DMS79 (cell line): ENCODE data around the gene EP400.

Source experiments
- DNase-seq: peaks from one replicate; lab custom pipeline; 2025; lab: John Stamatoyannopoulos, UW

Gene EP400

DNA sequence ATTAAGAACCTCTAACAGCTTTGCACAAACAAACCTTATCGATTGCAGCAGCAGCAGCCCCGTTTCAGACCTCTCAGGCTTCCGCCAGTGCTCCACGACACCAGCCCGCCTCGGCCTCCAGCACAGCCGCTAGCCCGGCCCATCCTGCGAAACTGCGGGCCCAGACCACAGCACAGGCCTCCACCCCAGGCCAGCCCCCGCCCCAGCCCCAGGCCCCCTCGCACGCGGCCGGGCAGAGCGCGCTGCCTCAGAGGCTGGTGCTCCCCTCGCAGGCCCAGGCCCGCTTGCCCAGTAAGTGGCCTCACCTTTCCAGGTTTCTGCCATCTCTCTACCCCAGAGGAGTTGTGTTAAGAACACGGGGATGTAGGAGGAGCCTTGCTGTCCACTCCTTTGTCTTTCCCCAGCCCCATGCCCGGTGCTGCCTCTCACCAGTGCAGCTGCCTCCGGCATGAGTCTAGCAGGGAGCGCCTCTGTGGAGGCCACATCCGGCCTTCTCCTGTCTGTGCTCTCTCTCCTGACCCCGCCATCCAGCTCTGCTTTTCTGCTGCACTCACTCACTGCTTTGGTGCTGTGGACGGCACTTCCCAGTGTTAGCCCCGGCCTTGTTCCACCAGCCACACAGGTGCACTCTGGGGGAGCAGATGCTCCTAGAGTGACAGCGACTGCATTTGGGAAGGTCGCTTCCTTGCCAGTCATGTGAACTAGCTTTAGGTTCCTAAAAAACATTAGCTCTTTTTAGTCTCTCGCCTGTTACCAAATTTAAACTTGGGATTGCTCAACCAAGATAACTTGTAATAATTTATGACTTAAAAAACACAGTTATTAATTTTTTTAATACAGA lies 71.5 kb downstream of the EP400 start:
- no peak for DNase-seq

DNA sequence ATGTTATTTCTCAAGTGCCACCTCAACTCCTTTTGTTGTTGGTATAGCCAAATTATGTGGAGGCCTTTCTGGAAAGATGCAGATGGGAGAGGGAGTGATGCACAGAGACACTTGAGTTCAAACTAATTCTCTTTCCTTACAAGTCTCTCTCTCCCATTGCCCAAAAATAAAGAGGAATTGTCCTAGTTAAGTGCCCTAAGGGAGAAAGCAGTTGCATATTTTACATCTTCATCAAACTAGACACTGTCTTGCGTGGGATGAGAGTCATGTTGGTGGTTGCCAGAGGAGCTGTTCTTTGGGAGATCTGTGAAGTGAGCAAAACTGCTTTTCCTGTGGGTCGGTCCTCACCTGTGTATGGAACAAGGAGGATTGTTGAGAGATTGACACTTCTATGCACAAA lies 72.2 kb downstream of the EP400 start:
- no peak for DNase-seq

DNA sequence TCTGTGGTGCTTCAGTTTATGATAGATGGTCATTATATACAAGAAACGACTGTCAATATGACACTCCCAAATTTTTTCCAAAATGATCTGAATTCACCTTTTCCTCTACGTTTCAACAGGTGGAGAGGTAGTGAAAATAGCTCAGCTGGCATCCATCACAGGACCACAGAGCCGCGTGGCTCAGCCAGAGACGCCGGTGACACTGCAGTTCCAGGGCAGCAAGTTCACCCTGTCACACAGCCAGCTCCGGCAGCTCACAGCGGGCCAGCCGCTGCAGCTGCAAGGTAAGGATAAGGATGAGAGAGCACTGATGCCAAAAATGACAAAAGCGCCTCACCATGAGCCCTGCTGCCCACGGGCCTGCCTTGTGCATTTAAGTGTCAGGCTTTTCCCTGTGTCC lies 73.9 kb downstream of the EP400 start:
- no peak for DNase-seq

DNA sequence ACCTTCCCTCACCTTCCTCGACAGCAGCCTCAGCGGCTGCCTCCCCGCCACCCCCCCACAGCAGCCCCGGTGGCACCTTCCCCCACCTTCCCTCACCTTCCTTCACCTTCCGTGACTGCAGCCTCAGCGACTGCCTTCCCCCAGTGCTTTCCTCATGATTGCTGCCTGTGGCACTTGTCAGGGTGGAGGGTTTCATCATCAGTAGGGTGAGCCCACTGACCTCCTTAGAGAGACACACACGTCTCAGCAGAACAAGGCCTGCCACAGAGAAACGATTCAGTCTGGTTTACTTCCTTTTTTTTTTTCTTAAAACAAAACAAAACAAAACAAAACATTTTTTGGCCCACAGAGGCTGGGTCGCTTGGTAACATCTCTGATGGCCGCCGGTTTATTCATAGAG lies 75.0 kb downstream of the EP400 start:
- no peak for DNase-seq

DNA sequence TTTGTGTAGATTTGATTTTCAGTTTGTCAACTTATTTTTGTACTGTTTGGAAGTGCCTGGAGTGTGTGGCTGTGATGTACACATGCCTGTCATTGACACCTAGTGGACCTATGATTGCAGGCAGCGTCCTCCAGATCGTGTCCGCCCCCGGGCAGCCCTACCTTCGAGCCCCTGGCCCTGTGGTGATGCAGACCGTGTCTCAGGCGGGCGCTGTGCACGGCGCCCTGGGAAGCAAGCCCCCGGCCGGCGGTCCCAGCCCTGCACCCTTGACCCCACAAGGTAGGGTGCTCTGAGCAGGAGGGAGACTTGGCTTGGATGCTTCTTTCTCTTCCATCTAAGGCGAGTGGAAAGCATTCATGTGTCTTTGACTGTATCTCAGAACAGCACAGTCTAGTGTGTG lies 75.8 kb downstream of the EP400 start:
- DNase-seq: no peak

DNA sequence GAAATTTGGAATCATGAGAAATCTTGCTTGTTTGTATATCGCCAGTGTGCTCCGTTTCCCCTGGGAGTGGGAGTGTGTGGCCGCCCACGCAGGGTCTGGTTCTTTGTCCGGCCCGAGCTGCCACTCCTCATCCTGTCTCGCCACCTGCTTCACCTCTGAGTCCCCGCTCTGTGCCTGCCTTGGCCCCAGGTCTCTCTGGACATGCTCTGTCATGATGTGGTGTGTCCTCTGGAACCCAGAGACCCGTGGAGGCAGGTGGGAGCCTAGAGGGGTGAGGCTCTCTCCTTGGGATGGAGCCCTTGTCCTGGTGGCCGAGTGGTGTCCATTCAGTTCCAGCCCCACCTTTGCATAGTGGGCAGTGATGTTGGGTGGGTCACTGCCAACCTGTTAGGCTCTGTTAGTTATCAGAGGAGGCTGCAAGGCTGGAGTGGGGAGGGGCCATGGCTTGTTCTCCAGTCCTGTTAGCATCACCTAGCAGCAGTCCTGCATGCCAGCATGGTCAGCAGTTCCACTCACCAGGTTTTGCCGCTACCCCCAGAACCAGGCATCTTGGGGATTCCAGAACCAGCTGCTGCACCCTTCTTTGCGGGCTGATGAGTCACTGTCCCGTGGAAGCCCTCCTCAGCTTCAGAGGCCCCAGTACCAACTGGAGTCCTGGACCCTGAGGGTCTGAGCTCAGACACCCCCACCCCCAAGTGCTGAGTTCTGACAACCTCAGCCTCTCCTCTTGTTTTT lies 76.5 kb downstream of the EP400 start:
- no peak for DNase-seq

DNA sequence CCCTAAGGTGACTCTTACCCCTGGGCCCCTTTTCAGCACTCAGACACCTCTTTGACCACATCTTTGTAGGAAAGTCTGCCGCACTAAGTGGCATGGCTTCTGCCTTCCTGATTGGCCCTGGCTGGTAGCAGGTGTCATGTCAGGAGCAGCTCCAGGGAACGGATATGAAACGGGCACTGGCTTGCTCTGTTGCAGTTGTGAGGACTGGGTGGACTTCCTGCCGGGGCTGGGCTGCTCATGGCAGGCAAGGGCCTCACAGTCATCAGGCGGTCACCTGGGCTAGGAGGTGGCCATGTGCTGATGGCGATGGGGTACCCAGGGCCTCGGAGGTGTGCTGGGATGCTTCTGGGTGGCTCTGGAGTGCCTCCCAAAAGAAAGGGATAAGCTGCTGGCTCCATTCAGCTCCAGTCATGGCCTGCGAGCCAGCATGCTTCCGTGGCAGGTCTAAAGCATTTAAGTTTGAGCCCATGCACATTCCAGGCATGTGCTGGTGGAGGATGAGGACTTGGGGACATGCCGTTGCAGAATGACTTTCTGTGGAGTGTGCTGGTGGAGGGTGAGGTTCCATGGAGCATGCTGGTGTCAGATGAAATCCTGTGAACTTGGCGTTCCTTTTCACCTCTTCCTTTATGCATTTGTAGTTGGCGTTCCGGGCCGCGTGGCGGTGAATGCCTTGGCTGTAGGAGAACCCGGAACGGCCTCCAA lies 77.2 kb downstream of the EP400 start:
- no peak for DNase-seq

DNA sequence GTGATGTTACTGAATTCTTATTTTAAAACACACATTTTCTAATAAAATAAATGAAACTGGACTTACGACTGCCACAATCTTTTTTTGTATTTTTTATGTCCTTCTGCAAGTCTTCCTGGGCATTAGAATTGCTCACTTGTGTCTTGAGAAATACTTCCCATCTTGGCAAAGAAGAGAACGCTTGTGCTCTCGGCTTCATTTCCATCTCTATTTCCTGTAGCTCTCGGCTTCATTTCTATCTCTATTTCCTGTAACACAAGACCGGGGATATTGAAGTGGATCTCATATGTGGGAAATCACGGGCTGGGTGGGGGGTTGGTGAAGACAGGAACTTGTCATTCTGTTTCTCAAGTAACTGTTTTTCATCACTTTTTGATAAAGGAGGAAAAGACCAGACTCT lies 77.9 kb downstream of the EP400 start:
- DNase-seq: no peak

DNA sequence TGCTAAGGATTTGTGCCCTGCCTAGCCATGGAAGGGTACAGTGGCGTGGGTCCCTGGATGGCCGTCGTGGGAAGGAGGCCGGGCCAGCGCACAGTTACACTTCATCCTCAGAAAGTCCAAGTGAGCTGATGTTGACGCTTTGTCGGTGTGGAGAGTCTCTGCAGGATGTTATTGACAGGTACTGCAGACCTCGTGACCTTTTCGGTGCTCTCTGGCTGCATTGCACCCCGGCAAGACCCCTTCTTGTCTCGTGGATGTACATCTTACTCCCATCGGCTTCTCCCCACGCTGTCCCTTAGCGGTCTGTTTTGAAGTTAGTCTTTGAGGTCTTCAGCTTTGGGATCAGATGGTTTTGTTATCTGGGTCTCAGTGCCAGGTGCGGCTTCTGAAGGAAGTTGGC lies 78.4 kb downstream of the EP400 start:
- no peak for DNase-seq

DNA sequence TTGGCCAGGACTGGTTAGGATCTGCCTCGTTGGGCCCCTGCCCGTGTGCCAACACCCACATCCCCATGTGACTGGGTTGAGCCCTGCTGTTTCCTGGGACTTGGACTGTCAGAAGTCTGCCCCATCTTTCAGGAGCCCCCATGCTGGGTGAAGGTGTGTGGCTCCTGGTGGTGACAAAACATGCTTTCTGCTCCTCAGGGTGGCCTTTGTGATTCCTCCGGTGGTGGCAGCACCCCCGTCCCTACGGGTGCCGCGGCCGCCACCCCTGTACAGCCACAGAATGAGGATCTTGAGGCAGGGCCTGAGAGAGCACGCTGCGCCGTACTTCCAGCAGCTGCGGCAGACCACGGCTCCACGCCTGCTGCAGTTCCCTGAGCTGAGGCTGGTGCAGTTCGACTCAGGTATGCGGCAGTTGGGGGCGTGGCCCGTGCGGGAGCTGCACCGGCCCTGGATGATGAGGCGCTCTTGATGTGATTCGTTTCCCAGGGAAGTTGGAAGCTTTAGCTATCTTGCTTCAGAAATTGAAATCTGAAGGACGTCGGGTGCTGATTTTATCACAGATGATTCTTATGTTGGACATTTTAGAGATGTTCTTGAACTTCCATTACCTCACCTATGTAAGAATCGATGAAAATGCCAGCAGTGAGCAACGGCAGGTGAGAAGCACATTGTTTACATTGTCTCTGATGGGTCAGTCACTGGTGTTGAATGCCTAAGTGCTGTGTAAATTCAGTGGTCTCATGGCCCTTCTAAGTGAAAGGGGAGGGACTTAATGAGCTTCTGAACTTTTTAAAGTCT lies 80.0 kb downstream of the EP400 start:
- DNase-seq: no peak

DNA sequence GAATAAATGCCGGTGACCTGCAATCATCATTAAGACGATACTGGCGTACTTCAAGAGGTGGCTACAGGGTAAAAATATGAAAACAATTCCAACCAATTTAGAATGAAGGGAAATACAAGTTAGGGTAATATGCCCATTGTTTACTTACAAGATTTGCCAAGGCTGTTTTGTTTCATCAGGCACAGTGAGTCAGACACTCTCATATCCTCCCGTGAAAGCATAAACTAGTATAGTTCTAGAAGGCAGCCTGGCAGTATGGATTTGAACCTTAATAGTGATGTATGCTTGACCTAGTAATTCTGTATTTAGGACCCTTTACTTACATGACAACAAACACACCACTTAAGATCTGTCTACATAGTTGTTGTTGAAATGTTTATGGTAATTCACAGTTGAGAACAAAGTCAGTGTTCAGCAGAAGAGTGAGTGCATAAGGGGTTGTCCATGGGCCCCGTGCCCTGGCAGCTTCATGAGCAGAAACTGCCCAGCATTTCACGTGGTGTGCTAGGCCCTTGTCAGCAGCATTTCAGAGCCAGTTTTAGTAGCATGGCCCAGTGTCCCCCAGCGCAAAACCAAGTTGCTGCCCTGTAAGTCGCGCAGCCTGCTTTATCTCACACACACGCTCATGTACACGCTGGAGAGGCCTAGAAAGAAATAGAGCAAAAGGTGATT lies 80.8 kb downstream of the EP400 start:
- DNase-seq: no peak

DNA sequence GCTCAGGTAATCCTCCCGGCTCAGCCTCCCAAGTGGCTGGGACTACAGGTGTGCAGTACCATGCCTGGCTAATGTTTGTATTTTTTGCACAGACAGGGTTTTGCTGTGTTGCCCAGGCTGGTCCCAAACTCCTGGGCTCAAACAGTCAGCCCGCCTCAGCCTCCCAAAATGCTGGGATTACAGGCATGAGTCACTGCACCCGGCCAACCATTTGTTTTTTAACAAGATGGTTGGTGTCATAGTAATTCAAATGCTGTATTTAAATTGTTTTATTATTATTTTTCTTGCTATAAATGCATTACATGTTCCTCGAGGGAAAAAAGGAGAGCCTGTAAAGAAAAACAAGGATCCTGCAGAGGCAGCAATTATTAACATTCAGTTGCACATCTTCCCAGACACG lies 83.9 kb downstream of the EP400 start:
- no peak for DNase-seq

DNA sequence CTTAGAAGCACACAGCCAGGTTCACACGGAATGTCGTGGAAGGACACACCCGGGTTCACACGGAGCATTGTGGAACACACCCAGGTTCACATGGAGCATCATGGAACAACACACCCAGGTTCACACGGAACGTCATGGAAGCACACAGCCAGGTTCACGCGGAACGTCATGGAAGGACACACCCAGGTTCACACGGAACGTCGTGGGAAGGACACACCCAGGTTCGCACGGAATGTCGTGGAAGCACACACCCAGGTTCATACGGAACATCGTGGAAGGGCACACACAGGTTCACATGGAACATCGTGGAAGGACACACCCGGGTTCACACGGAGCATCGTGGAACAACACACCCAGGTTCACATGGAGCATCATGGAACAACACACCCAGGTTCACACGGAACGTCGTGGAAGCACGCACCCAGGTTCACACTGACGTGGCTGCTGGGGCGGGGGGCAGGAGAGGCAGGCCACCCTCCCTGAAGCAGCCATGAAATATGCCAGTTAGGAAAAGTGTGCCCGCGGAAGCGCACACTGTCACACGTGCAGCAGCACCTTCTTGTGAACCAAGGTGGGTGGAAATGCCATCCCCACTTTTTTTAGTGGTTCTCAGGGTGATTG lies 86.4 kb downstream of the EP400 start:
- no peak for DNase-seq

DNA sequence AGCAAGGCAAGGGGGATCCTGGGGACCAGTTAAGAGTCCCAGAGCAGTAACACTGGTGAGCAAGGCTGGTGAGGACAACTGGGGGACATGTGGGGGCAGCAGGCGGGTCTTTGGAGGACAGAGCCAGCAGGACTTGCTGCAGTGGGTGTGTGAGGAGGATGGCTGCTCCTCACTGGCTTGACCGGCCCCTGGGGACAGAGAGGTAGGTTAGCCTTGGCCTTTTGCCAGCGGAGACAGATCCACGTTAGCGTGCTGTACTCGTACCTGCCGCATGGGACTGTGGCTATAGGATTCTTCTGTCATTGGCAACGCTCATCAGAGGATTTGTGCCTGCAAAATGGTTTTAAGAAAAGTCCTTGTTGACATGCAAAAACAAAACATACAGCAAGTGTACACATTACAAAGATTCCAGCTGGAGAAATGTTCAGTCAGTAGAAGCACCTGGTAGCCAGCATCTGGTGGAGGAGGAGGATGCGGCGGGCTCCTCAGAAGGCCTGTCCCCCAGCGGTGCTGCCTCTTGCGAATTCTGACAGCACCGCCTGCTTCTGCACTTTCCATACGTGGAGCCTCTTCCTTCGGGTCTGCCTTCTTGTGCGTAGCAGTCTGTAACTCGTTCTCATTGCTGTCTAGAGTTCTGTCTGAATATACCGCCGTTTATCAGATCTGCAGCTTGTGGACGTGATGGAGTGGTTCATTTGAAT lies 91.3 kb downstream of the EP400 start:
- DNase-seq: peak; percentile 48

DNA sequence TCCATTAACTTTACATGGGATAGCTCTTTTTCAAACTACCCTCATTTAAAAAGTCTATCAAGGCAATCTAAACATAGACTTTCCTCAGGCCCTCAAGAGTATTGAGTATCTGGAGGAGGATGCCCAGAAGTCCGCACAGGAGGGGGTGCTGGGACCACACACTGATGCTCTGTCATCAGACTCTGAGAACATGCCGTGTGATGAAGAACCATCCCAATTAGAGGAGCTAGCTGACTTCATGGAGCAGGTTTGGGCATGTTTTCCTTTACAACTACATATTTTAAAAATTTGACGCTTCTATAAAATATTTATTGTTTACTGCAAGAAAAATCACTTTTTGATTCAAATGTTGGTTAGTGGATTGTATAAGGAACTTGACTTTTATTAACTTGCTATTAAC lies 93.5 kb downstream of the EP400 start:
- DNase-seq: no peak

DNA sequence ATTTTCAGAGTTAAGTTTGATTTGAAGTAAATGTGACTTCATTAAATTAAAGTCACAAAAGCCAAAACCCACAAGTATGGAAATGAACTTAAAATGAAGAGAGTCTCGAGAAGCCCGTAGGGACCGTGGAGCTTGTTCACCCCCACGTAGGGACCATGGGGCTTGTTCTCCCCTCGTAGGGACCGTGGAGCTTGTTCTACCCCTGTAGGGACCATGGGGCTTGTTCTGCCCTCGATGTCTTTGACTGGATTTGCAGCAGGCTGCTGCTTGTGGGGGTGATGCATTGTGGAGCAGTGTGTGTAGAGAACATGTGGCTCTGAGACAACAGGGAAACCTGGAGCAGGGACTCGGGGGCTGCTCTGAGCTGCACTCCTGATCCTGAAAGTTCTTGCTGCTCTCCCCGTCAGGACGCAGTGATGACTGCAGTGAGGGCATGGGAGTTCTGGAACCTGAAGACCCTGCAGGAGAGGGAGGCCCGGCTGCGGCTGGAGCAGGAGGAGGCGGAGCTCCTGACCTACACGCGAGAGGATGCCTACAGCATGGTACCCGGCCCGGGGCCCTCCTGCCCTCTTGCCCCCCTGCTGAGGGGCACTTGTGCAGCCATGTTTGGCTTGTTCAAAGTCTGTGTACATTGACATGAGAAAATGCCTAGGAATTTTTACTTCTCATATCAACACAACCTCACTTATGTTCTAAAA lies 94.2 kb downstream of the EP400 start:
- no peak for DNase-seq

DNA sequence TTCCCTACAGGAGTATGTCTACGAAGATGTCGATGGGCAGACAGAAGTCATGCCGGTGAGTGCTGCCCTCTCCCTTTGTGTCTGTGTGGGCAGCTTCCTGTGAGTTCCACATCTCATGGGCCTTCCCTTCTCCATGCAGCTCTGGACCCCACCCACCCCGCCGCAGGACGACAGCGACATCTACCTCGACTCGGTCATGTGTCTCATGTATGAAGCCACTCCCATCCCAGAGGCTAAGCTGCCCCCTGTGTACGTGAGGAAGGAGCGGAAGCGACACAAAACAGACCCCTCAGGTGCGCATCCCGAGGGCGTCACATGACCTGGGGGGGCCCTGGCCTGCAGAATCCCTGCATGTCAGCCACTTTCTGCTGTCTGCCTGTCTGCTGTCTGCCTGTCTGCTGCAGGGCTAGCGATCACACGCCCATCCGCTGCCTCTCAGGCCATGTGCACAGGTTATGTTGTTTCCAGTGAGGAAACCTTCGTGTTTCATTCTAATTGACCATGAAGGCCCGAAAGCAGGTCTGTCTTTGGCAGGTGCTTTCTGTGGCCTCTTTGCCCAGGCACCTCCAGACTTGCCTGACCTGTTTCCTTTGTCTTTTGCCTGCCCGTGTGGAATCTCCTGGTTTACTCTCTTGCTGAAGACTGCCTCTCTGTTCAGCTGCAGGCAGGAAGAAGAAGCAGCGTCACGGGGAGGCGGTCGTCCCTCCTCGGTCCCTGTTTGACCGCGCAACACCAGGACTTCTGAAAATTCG lies 95.1 kb downstream of the EP400 start:
- DNase-seq: peak; percentile 8

DNA sequence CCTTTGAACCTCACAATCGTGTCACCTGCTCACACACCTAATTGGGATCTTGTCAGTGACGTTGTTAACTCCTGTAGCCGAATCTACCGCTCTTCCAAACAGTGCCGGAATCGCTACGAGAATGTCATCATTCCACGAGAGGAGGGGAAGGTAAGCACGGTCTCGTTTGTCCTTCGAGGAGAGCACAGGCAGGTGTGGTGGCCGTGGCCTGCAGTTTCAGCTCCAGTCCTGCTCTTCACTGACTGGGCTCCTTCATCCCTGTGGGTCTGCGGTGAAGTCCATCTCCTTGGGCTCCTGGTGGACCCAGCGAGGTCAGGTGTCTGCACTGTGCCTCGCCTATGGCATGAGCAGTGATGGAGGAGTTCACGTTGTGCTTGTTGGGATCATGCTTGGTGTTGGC lies 96.0 kb downstream of the EP400 start:
- DNase-seq: no peak

DNA sequence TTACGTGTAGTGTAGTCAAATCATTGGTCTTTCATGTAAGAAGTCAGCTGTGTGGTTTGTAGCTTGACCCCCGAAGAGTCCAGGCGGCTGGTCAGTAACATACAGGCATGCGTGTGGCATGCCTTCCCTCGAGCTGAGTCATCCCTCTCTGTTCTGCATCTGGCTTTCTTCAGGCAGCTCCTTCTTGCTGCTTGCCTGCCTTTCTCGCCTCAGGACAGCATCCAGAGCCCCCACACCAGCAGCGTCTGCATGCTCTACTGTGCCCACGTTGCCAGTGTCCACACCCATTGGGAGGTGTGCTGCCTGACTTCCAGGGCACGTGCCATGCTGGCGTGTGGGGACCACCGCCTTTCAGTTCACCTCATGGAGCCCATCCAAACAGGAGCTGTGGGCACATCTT lies 96.8 kb downstream of the EP400 start:
- no peak for DNase-seq
